HepG2 (cell line): ENCODE measurements around the gene MICAL3.

Source experiments
- EHMT2 ChIP-seq: fragments of 200-600 bp; sonication (generic); IDR thresholded peaks from 2 replicates; pipeline ENCODE4 v1.7.0; 2017; ENCODE audit warnings: antibody characterized with exemption, low read depth, low read length, borderline replicate concordance
- ELF4 ChIP-seq: sonication (generic); formaldehyde crosslinking; IDR thresholded peaks from 2 replicates; pipeline ENCODE4 v1.5.0; 2020; ENCODE audit warnings: missing genetic modification reagents, mild to moderate bottlenecking, moderate library complexity, borderline replicate concordance
- NR2C2 ChIP-seq: sonication (generic); formaldehyde crosslinking; IDR thresholded peaks from 2 replicates; pipeline ENCODE4 v1.4.0; 2020; ENCODE audit warnings: missing genetic modification reagents, mild to moderate bottlenecking, moderate library complexity, borderline replicate concordance
- SNAI1 ChIP-seq: sonication (generic); formaldehyde crosslinking; IDR thresholded peaks from 2 replicates; pipeline ENCODE4 v1.5.0; 2020; ENCODE audit warnings: mild to moderate bottlenecking, missing genetic modification reagents, borderline replicate concordance
- TF ChIP-seq, protein P1 (sequence below): sonication (generic); formaldehyde crosslinking; IDR thresholded peaks from 2 replicates; pipeline ENCODE4 v1.4.0; 2020; ENCODE audit warnings: missing genetic modification reagents, low read depth, mild to moderate bottlenecking, borderline replicate concordance

DNA sequence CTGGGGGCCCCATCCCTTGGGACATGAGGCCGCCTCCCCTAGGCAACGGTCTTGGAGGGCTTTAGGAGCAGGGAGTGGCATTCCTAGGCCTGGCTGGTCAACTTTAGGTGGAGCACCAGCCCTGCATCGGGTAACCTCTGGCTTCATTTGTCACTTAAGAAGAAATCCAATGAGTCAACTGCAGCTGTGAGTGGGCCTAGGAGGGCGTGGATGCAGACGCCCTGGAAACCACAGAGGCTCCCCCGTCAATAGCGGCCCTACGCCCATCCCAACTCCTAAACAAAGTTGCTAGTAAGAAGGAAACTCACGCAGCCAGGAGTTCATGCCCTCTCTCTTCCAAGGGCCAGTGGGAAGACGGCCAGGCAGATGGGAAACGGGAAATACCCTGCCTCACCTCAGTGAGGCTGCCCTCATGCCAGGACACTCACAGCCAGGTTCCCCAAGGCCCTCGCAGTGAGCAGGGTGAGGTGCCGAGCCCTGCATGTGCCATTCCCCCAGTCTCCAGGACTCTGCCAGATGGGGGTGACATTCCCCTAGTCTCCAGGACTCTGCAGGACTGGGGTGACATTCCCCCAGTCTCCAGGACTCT is 270.9 kb downstream of the MICAL3 start:
- TF ChIP-seq, protein P1, sequence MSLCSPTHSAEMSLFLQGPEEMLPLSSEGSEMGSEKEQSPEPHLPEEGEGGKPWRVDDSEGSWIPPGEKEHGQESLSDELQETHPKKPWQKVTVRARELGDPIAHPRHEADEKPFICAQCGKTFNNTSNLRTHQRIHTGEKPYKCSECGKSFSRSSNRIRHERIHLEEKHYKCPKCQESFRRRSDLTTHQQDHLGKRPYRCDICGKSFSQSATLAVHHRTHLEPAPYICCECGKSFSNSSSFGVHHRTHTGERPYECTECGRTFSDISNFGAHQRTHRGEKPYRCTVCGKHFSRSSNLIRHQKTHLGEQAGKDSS: no peak
- TF ChIP-seq NR2C2 (CRISPR knock-in tag) (no peak), EHMT2 (no peak), ELF4 (no peak), SNAI1 (no peak)
